ENCODE measurements around the gene EGLN3.

Gene EGLN3

DNA sequence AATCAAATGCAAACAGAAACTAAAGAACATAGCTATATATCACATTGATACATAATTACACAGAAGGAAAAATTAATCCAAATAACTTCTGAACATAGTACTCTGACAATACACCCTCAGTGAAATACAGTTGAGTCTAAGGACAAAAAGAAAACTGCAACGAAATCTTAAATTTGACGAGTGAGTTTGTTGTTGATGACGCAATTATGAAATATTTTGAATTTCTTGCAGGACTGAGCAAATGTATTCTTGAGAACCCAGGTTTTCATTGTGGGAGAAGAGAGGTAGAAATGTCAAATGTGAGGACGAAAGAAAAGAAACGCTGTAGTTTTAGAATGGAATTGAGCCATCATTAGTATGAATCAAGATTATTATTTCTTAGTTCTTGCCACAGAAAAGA lies 46.3 kb downstream of the EGLN3 start:
- TF ChIP-seq, protein P1, sequence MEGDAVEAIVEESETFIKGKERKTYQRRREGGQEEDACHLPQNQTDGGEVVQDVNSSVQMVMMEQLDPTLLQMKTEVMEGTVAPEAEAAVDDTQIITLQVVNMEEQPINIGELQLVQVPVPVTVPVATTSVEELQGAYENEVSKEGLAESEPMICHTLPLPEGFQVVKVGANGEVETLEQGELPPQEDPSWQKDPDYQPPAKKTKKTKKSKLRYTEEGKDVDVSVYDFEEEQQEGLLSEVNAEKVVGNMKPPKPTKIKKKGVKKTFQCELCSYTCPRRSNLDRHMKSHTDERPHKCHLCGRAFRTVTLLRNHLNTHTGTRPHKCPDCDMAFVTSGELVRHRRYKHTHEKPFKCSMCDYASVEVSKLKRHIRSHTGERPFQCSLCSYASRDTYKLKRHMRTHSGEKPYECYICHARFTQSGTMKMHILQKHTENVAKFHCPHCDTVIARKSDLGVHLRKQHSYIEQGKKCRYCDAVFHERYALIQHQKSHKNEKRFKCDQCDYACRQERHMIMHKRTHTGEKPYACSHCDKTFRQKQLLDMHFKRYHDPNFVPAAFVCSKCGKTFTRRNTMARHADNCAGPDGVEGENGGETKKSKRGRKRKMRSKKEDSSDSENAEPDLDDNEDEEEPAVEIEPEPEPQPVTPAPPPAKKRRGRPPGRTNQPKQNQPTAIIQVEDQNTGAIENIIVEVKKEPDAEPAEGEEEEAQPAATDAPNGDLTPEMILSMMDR (IDR thresholded peaks at IDR 0.05) = no peak

DNA sequence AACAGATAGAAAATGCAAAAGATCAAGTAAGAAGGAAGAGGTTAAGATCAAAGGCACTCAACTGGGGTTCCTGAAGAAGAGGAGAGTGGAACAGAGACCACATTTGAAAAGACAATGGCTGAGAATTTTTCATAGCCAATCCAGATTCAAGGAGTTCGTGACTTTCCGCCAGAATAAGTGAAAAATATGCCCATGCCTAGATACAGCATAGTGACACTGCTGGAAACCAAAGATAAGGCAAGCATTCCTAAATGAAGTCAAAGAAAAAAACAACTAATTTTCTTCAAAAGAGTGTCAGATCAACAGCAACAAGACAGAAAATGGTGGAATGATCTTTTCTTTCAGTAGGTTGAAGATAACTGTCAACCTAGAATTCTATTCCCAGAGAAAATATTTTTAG lies 47.5 kb downstream of the EGLN3 start:
- TF ChIP-seq, protein P1 (IDR thresholded peaks at IDR 0.05) = no peak

DNA sequence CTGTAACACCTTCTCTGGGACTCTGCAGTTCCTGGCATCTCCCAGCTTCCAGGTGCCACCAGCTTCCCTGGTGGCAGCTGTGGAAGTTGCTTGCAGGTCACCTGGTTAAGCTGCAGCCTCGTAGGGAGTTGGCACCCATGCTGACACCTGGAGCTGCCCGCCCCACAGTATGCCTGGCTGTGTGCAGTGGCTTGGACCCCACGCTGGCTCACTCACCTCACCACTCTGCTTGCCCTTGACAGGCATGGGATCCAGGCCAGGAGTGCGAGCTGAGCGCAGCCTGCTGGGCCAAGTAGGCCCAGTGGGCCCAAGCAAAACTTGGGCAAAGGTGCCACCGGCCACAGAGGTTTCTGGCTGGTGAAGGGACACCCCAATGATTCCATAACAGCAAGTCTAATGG lies 48.5 kb downstream of the EGLN3 start:
- TF ChIP-seq, protein P1 (IDR thresholded peaks at IDR 0.05) = no peak

DNA sequence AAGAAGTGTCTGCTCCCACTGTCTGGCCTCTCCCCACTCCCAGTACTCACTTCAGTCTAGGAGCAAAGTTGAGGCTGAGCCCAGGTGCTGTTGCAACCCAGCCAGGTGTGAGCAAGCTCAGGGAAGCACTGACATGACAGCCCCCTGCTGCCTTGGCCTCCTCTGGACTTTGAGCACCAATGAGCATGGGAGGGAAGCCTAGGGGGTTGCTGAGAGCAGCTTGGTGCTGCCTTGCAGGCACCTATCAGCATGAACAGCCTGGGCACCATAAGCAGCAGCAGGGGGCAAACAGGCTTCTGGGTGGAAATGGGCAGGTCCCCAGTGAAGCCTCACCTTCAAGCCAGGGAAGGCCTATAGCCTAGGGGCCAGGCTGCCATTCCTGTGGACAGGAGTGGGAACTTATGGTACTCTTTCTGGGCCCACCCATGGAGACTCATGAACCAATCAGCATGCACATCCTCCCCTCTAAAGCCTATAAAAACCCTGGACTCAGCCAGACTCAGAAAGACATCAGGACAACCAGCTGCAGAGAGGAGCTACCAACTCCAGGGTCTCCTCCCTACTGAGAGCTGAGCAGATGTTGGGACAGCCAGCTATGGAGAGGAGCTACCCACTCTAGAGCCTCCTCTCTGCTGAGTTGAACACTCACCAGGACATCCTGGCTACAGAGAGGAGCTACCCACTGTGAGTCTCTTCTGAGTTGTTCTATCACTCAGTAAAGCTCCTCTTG lies 49.3 kb downstream of the EGLN3 start:
- TF ChIP-seq, protein P1 (IDR thresholded peaks at IDR 0.05) = no peak

DNA sequence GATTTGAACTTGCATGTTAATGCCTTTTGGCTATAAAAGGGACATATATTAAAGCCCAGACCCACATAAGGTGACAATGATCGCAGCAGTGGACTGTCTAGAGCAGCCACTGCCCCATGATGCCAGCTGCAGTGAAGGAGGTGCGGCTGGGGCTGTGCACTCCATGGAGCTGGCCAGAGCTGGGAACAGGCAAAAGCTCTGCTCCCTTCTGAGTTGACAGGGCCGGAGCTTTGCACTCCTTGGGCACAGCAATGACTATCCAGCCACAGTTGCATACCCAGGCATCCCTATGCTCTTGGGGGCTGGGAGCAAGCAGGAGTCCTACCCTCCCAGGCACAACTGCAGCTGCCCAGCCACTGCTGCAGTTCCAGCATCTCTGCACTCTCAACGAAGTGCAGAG lies 50.2 kb downstream of the EGLN3 start:
- TF ChIP-seq, protein P1 (IDR thresholded peaks at IDR 0.05) = no peak

DNA sequence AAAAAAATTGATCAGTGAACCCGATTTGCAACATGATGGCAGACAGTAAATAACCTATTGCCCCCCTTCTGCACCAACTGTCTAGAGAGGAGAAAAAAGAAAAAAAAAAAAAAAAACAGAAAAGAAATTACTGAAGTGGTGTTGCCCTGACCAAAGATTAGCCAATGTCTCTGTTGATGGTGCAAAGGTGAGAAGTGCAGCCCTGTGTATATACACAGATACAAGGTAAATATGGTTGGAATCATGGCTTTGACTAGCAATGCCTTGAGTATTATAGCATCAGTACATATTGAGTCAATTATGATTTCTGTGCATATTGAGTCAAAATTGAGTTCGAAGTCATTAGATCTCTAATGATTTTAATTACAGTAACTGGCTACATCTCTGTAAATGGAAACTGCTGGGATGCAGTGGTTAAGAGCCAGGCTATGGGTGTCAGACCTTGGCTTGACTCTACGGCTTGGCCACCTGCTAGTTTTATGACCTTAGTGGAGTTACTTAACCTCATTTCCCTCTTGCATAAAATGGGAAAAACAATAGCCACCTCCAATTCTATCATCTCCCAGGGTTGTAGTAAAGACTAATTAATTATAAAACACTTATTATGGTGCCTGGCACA lies 51.0 kb downstream of the EGLN3 start:
- TF ChIP-seq, protein P1 (IDR thresholded peaks at IDR 0.05) = no peak

DNA sequence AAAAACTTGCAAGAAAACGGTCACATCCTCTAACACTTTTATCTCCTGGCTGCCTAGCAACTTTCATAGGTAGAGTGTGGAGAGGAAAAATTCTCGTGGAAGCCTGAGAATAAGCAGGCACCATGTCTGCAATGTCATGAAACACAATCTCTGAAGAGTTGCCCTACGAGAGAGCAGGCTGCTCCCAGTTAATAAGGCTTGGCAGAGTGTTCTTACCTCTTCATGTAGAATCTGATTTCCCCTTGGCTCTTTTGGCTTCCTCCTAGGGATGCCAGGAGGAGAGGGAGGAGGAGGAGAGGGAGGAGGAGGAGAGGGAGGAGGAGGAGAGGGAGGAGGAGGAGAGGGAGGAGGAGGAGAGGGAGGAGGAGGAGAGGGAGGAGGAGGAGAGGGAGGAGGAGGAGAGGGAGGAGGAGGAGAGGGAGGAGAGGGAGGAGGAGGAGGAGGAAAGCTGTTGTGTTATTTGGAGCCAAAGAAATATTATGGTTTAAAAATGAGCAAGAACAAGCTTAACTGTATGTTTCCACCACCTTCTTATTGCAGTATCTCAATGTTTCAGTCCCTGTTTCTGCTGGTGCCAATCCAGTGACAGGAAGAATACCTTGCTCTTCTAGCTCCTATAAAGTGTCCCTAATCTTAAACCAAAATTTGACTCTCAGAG lies 52.9 kb downstream of the EGLN3 start:
- TF ChIP-seq, protein P1 (IDR thresholded peaks at IDR 0.05) = no peak

All from LNCAP (cell line).